ENCODE data around the gene TMEM169. TPM values are rescaled to one million over a fixed set of nuclear protein-coding genes. Genes with fewer than 3 reads are reported as not detected.

Gene TMEM169
- total and polyA plus RNA-seq, 2 of the 13 experiments (the other 11 are each of a cell fraction or from before 2014, with no cell fraction given), result 1.5 to 4.5 TPM

- TF ChIP-seq, protein P1, sequence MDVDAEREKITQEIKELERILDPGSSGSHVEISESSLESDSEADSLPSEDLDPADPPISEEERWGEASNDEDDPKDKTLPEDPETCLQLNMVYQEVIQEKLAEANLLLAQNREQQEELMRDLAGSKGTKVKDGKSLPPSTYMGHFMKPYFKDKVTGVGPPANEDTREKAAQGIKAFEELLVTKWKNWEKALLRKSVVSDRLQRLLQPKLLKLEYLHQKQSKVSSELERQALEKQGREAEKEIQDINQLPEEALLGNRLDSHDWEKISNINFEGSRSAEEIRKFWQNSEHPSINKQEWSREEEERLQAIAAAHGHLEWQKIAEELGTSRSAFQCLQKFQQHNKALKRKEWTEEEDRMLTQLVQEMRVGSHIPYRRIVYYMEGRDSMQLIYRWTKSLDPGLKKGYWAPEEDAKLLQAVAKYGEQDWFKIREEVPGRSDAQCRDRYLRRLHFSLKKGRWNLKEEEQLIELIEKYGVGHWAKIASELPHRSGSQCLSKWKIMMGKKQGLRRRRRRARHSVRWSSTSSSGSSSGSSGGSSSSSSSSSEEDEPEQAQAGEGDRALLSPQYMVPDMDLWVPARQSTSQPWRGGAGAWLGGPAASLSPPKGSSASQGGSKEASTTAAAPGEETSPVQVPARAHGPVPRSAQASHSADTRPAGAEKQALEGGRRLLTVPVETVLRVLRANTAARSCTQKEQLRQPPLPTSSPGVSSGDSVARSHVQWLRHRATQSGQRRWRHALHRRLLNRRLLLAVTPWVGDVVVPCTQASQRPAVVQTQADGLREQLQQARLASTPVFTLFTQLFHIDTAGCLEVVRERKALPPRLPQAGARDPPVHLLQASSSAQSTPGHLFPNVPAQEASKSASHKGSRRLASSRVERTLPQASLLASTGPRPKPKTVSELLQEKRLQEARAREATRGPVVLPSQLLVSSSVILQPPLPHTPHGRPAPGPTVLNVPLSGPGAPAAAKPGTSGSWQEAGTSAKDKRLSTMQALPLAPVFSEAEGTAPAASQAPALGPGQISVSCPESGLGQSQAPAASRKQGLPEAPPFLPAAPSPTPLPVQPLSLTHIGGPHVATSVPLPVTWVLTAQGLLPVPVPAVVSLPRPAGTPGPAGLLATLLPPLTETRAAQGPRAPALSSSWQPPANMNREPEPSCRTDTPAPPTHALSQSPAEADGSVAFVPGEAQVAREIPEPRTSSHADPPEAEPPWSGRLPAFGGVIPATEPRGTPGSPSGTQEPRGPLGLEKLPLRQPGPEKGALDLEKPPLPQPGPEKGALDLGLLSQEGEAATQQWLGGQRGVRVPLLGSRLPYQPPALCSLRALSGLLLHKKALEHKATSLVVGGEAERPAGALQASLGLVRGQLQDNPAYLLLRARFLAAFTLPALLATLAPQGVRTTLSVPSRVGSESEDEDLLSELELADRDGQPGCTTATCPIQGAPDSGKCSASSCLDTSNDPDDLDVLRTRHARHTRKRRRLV (CRISPR knock-in tag; IDR thresholded peaks at IDR 0.05), result peak; percentile 85
- TF ChIP-seq MYNN (CRISPR knock-in tag; IDR thresholded peaks at IDR 0.05; ENCODE audit: low read depth) (peak; percentile 81; the same call in 1 of the 2 replicates), PHF8 (CRISPR knock-in tag; IDR thresholded peaks at IDR 0.05) (peak; percentile 93), ZNF747 (CRISPR knock-in tag; IDR thresholded peaks at IDR 0.05; ENCODE audit: borderline replicate concordance) (peak; percentile 99), HOXA3 (CRISPR knock-in tag; IDR thresholded peaks at IDR 0.05) (peak; percentile 96), EEA1 (CRISPR knock-in tag; IDR thresholded peaks at IDR 0.05; ENCODE audit: borderline replicate concordance) (peak; percentile 98), NAIF1 (CRISPR knock-in tag; IDR thresholded peaks at IDR 0.05; ENCODE audit: borderline replicate concordance) (peak; percentile 99), DMAP1 (CRISPR knock-in tag; IDR thresholded peaks at IDR 0.05) (peak; percentile 98), TFDP2 (CRISPR knock-in tag; IDR thresholded peaks at IDR 0.05) (peak; percentile 98), ZNF619 (CRISPR knock-in tag; IDR thresholded peaks at IDR 0.05) (peak; percentile 97), TAF1 (CRISPR knock-in tag; IDR thresholded peaks at IDR 0.05) (peak; percentile 91; the same call in 1 of the 2 replicates), ERF (CRISPR knock-in tag; IDR thresholded peaks at IDR 0.05) (peak; percentile 97), ZBTB21 (CRISPR knock-in tag; IDR thresholded peaks at IDR 0.05) (no peak), NFKB2 (CRISPR knock-in tag; IDR thresholded peaks at IDR 0.05; ENCODE audit: borderline replicate concordance) (peak; percentile 96), YEATS2 (CRISPR knock-in tag; IDR thresholded peaks at IDR 0.05; ENCODE audit: borderline replicate concordance) (peak; percentile 100), PAWR (CRISPR knock-in tag; IDR thresholded peaks at IDR 0.05; ENCODE audit: borderline replicate concordance) (peak; percentile 28; the same call in 1 of the 2 replicates), ATRX (CRISPR knock-in tag; IDR thresholded peaks at IDR 0.05; ENCODE audit: borderline replicate concordance) (no peak), ZNF720 (CRISPR knock-in tag; IDR thresholded peaks at IDR 0.05) (peak; percentile 88; the same call in 1 of the 2 replicates)
- TF ChIP-seq, protein P2, sequence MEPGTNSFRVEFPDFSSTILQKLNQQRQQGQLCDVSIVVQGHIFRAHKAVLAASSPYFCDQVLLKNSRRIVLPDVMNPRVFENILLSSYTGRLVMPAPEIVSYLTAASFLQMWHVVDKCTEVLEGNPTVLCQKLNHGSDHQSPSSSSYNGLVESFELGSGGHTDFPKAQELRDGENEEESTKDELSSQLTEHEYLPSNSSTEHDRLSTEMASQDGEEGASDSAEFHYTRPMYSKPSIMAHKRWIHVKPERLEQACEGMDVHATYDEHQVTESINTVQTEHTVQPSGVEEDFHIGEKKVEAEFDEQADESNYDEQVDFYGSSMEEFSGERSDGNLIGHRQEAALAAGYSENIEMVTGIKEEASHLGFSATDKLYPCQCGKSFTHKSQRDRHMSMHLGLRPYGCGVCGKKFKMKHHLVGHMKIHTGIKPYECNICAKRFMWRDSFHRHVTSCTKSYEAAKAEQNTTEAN (CRISPR knock-in tag; conservative IDR thresholded peaks at IDR 0.05), result peak; percentile 94
These were observed 27.5 kb downstream of the TMEM169 start, which contains the start of gene XRCC5 (continued) for GRCh38 chr2:216108967-216109921.
